GM18517 (cell line): ENCODE data around the gene CYGB.

ENCODE experiments used
- ATAC-seq: cut with Tn5 transposase; IDR thresholded peaks from one replicate; pipeline ENCODE4 v1.9.1; 2021; ENCODE audit warnings: mild to moderate bottlenecking, moderate library complexity; ENCODE audit not compliant: unreplicated experiment

Gene CYGB

DNA sequence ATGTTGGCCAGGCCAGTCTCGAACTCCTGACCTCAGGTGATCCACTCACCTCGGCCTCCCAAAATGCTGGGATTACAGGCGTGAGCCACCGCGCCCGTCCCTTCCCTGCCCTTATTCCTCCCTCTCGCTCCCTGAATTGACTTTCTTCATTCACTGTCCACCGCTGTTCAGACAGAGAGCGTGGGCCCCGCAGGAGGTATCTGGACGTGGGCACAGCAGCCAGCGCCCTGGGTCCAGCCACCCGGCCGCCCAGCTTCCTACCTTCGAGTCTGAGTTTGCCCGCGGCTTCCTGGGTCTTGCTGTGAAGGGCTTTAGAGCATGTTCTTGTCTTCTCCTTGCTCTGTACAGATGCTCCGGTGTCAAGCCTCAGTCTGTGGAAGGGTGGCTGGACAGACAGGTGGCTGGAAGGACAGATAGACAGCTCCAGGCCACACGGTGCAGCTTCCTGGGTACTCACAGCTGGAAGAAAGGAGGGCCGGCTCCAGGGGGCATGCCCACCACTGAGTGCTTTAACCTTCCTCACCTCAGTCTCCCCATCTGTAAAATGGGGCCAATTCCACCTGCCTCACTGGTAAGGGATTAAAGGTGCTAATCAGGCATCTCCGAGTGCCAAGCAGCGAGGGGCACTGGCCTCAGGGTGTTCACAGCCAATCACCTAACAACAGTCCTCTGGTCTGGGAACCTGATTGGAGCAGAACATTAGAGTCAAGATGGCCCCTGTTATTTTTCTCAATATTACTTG lies 49.9 kb downstream of the CYGB start:
- no peak for ATAC-seq

DNA sequence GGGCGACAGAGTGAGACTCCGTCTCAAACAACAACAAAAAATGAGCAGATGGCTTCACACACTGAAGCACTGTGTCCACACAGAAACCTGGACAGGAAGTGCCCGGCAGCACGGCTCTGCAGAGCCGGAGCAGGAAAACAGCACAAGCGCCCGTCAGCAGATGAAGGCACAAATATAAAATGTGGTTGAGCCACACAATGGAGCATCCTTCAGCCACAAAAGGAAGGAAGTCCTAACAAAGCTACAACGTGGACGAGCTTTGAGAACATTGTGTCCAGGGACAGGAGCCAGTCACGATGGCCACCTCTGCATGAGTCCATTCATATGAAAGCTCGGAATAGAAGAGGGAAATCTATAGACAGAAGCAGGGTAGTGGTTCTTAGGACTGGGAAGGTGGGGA lies 51.9 kb downstream of the CYGB start:
- ATAC-seq, result no peak

DNA sequence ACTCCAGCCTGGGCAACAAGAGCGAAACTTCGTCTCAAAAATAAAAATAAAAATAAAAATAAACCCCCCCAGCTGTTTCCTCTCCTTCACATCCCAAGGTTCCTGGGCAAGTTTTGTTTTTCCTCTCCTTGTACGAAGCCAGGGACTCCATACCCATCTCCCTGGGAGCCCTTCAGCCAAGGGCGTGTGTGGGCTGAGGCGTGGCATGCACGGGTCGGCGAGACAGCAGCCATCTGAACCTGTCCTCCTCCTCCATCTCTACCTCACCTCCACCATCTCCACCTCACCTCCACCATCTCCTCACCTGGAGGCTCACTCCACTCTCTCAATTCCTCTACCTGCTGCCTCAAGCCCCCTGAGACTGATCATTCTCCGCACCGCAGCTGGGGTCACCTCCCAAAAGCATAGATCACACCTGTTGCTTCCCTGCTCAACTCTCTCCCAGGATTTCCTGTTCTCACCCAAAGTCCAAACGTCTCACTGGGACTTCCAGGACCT lies 53.2 kb downstream of the CYGB start:
- ATAC-seq, result no peak

DNA sequence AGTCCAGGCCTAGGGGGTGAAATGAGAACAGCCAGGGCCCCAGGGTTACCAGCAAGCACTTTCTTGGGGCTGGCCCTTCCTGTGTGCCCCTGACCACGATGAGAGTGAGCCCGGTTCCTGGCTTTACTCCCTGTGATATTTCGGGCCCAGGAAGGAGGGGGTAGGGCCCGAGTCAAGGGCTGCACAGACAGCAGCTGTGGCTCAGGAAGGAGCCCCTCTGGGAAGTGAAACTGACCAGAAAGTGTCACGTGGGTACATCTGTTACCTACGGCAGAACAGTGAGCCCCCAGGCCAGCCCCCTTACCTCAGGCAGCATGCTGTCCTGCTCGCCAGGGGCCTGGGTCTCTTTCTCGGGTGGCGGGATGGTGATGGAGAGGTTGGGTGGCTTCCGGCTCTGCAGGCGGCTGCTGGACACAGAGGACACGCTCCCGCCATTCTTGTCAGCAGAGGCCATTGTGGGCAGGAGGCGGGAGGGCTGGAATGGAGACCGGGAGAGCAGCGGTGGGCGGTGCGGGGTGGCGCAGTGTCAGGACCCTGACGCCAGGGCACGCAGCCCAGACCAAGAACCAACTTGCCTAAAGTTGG lies 56.3 kb downstream of the CYGB start:
- ATAC-seq, result peak; percentile 60

DNA sequence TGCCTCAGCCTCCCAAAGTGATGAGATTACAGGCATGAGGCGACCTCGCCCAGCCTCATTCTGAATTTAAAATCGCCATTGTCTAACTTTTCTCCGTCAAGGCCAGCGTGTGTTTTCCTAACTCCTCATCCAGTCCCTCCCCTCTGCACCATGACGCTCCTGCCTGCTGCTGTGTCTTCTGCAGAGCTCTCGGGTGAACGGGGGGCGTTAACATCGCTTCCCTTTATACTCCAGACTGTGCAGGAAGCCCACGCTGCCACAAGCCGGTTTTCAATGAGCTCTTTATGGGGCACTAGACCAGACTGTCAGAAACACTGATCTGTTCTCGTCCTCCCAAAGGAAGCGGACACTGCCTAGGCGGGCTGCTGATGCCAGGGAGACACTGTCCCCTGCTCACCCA lies 56.9 kb downstream of the CYGB start:
- no peak for ATAC-seq

DNA sequence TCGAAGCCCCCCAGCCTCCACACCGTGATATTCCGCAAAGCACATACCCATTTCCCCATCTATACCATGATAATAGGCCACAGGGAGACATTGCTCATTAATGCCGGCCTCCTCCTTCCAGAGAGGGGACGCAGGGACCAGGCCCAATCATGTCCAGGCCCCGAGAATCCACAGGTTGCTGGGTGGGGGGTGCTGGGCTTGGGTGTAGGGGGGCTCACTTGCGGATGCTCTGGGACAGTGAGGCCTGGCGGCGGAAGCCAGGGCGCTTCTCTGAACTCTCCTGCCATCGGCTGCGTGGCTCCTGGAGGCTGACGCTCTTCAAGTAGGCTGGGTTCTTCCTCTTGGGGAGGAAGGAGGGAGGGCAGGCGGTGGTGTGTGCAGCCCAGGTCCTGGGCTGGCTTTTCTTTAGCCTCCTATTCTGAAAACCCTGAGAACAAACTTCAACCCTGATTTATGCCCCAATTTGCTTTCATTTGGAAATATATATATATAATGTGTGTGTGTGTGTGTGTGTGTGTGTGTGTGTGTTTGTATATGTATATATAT lies 57.9 kb downstream of the CYGB start:
- no peak for ATAC-seq

DNA sequence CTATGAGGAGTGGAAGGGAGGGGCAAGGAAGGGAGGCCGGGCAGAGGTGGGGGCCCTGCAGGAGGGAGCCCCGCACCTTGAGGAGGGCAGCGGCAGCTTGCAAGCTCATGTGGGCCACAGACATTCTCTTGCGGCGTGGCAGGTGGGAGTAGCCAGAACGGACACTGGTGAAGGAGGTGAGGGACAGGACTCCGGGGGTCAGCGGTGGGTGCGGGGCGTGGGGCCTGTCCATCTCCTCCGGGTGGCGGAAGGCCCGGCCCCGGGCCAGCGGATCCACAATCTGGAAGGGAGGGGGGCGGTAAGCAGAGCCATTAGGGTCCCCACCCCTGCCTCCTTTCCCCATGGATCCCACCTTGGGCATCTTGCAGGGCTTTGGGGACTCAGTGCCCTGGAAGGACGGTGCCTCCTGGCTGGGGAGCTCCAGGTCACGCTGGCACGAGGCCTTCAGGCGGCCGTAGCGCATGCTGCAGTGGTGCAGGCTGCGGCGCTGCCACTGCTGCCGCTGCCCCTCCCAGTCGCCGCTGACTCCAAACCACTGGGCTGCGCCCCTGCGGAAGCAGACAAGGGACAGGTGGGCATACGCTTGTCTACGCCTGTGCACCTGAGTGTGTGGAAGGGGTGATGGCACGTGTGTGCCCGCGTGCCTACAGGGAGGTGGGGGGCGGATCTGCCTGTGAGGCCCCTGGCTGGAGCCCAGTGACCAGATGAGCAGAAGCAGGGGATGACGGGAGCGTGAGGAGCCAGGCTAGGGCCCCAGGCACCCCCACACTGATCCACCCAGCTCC lies 58.6 kb downstream of the CYGB start:
- ATAC-seq, result no peak

DNA sequence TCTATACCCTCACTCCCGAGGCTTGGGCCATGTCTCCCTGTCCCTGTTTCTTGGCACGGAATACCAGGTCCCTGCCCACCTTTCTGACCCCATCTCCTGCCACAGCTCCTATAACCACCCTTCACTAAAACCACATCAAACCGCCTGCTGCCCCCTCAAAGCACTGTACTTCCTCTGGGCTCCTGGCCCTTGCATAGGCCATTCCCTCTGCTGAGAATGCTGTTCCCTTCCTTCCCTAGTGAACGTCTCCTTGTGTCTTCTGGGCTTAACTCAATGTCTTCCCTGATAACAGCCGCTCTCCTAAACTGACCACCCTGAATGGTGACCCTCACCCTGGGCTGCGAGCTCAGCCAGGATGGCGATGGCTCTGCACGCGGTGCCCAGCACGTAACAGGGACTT lies 59.4 kb downstream of the CYGB start:
- ATAC-seq, result no peak

DNA sequence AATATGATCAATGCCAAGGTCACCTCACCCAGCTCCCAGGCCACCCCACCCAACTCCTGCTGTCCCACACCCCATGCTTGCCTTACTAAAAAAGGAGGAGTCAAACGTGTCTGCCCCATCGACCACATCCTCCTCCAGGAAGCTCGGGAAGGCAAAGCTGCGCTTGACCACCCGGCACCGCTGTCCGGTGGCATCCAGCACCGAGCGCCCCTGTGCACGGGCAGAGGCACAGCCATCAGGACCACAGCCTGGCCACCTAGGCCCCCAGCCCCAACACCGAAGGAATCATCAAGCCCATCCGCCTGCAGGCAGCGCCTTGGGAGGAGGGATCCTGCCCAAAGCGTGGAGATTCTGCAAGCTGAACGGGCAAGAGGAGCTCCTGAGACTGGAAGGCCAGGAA lies 59.9 kb downstream of the CYGB start:
- ATAC-seq, result no peak
